ENCODE measurements around the gene CAMKK1.

DNA sequence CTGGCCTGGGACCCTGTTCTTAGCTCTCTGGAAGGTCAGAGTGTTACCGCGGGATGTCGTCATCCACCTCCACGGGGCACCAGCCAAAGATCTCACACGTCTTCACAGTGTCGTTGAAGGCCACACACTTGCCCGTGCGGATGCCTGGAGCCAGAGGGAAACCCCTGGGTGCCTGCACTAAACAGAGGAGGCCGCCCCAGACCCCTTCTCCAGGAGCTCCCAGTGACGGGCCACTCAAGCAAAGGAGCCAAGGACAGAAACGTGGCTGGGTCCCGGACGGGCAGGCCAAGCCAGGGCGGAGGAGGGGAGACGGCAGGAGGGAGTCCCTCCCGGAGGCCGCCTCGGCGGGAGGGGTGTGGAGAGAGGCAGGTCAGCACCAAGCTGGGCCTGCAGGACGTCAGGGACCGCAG lies 11.0 kb upstream of the CAMKK1 start:
- no peak for TF ChIP-seq EZH2 (IDR thresholded peaks at IDR 0.05; ENCODE audit: low read depth)
- TF ChIP-seq, protein P1, sequence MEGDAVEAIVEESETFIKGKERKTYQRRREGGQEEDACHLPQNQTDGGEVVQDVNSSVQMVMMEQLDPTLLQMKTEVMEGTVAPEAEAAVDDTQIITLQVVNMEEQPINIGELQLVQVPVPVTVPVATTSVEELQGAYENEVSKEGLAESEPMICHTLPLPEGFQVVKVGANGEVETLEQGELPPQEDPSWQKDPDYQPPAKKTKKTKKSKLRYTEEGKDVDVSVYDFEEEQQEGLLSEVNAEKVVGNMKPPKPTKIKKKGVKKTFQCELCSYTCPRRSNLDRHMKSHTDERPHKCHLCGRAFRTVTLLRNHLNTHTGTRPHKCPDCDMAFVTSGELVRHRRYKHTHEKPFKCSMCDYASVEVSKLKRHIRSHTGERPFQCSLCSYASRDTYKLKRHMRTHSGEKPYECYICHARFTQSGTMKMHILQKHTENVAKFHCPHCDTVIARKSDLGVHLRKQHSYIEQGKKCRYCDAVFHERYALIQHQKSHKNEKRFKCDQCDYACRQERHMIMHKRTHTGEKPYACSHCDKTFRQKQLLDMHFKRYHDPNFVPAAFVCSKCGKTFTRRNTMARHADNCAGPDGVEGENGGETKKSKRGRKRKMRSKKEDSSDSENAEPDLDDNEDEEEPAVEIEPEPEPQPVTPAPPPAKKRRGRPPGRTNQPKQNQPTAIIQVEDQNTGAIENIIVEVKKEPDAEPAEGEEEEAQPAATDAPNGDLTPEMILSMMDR (conservative IDR thresholded peaks at IDR 0.05) = no peak
